K562 (cell line): ENCODE measurements around the gene GGTLC1.
"Not testable (repeated sequence)": the region's sequence is repeated elsewhere in the genome, so short reads cannot be mapped to it uniquely, and the experiment has no call there.

Experiments used
- CBFB ChIP-seq: sonication (generic); formaldehyde crosslinking; IDR thresholded peaks from 2 replicates; pipeline ENCODE4 v1.4.0; 2020; ENCODE audit warnings: mild to moderate bottlenecking, missing genetic modification reagents
- CBX3 ChIP-seq, 2 experiments: IDR thresholded peaks; 1 replicate in 1 of 2; 2 replicates in 1 of 2; pipeline ENCODE4 v1.6.1; 2012; ENCODE audit warnings: inconsistent platforms in 2 of 2, low read length in 2 of 2, borderline replicate concordance in 1 of 2, control low read depth in 1 of 2
- CC2D1A ChIP-seq: fragments of 450-650 bp; IDR thresholded peaks from 2 replicates; pipeline ENCODE4 v1.6.1; 2017; ENCODE audit warnings: mild to moderate bottlenecking
- EP300 ChIP-seq: IDR thresholded peaks from 2 replicates; pipeline ENCODE4 v1.6.1; 2012; ENCODE audit warnings: low read length, improper control_type of control experiment
- NBN ChIP-seq: fragments of 450-650 bp; IDR thresholded peaks from 2 replicates; pipeline ENCODE4 v1.6.1; 2016; ENCODE audit warnings: low read depth, mild to moderate bottlenecking
- NKRF ChIP-seq: fragments of 450-650 bp; IDR thresholded peaks from 2 replicates; pipeline ENCODE4 v1.6.1; 2016; ENCODE audit warnings: borderline replicate concordance
- POLR2AphosphoS5 ChIP-seq: IDR thresholded peaks from 2 replicates; pipeline ENCODE4 v1.6.1; 2011; ENCODE audit warnings: mild to moderate bottlenecking, low read depth, low read length, moderate library complexity; ENCODE audit not compliant: control insufficient read depth, insufficient read depth
- YY1 ChIP-seq, 3 experiments: IDR thresholded peaks; 2 replicates each; pipeline ENCODE4 v1.6.1; 2011; ENCODE audit warnings: low read length in 2 of 3, mild to moderate bottlenecking in 2 of 3, moderate library complexity in 2 of 3, borderline replicate concordance in 1 of 3, control low read depth in 1 of 3, low read depth in 1 of 3; ENCODE audit not compliant: insufficient read depth in 3 of 3, insufficient replicate concordance in 2 of 3, control insufficient read depth in 1 of 3, insufficient read length in 1 of 3; ENCODE audit errors: extremely low read depth in 1 of 3
- ZBTB7A ChIP-seq: IDR thresholded peaks from 2 replicates; pipeline ENCODE4 v1.6.1; 2011; ENCODE audit warnings: low read depth, mild to moderate bottlenecking, low read length, moderate library complexity, borderline replicate concordance; ENCODE audit not compliant: control insufficient read depth
- ZNF311 ChIP-seq: fragments of 250-450 bp; sonication (Bioruptor Pico); IDR thresholded peaks from 2 replicates; pipeline ENCODE4 v1.4.0; 2020; ENCODE audit warnings: mild to moderate bottlenecking, moderate library complexity
- ZNF551 ChIP-seq: fragments of 250-450 bp; sonication (Bioruptor Pico); IDR thresholded peaks from 2 replicates; pipeline ENCODE4 v1.5.0; 2021; ENCODE audit warnings: mild to moderate bottlenecking, moderate library complexity

- TF ChIP-seq CBX3 (IDR thresholded peaks at IDR 0.05; ENCODE audit: borderline replicate concordance in 1 of 2, low read length in 2 of 2); ZNF311 (CRISPR knock-in tag); CBFB (CRISPR knock-in tag); ZBTB7A; YY1 (IDR thresholded peaks at IDR 0.05; ENCODE audit: borderline replicate concordance in 1 of 3, control insufficient read depth in 1 of 3, extremely low read depth in 1 of 3, insufficient read depth in 3 of 3, insufficient read length in 1 of 3, insufficient replicate concordance in 2 of 3, low read depth in 1 of 3, low read length in 2 of 3); CC2D1A; NKRF; POLR2AphosphoS5; EP300; NBN; ZNF551 (CRISPR knock-in tag): not testable (repeated sequence)
Measured at GRCh38 chr20:23981526-23981925, 7.1 kb downstream of the GGTLC1 start.
